Thyroid gland (tissue), 4 donors: ENCODE data around the gene GALNT17. TPM values are rescaled to one million over a fixed set of nuclear protein-coding genes. Genes with fewer than 3 reads are reported as not detected.
A peak's percentile ranks its signal among the peaks of the same experiment; 100 is the strongest.

Source experiments
- DNase-seq, 2 donors: peaks; one replicate each; pipeline ENCODE4 v3.0.0-alpha.2; 2019
- H3K27ac ChIP-seq, 3 donors: fragments of 200-600 bp; sonication (generic); 1 replicate in 2 of 3; 2 replicates in 1 of 3; pipeline ENCODE4 v1.5.1; 2016 to 2019; ENCODE audit warnings: mild to moderate bottlenecking in 1 of 3, moderate library complexity in 1 of 3
- H3K27me3 ChIP-seq: fragments of 200-600 bp; sonication (generic); one replicate; pipeline ENCODE4 v1.5.1; 2019
- H3K36me3 ChIP-seq, 2 donors: fragments of 200-600 bp; sonication (generic); one replicate each; pipeline ENCODE4 v1.5.1; 2016 to 2019
- H3K4me1 ChIP-seq, 2 donors: fragments of 200-600 bp; sonication (generic); one replicate each; pipeline ENCODE4 v1.5.1; 2017 to 2019
- H3K4me3 ChIP-seq, 3 donors: fragments of 200-600 bp; sonication (generic); replicated peaks in 1 of 3; 1 replicate in 2 of 3; 2 replicates in 1 of 3; pipeline ENCODE4 v1.5.1; 2016; ENCODE audit warnings: mild to moderate bottlenecking in 1 of 3
- H3K9me3 ChIP-seq: fragments of 200-600 bp; sonication (generic); one replicate; pipeline ENCODE4 v1.5.1; 2017
- POLR2A ChIP-seq, 2 donors: fragments of 450-650 bp; IDR thresholded peaks; one replicate each; pipeline ENCODE4 v1.6.1; 2017; ENCODE audit warnings: antibody characterized with exemption in 2 of 2, mild to moderate bottlenecking in 2 of 2, moderate library complexity in 1 of 2
- WGBS, 2 donors: methylation state at CpG; one replicate each; pipeline ENCODE4 v1.1.5; 2017; 5-methylcytosine and 5-hydroxymethylcytosine counted together
- intact Hi-C: fragments of 100-400 bp; cut with DNase I; formaldehyde crosslinking; loops from one replicate; pipeline ENCODE4 v1.15.1; 2023
- total RNA-seq, 4 donors: library from RNA; depleted of rRNA; stranded (reverse); fragments of >200 nt; gene quantifications; one replicate each; pipeline ENCODE4 v1.2.3, GENCODE V29; 2016
- TF ChIP-seq, protein P1 (sequence below), 6 experiments: fragments of 200-600 bp in 3 of 6; fragments of 450-650 bp in 3 of 6; sonication (generic) in 3 of 6; IDR thresholded peaks; one replicate each; pipeline ENCODE4 v1.5.1; 2016 to 2019; ENCODE audit warnings: antibody characterized with exemption in 6 of 6, mild to moderate bottlenecking in 2 of 6, inconsistent platforms in 1 of 6, moderate library complexity in 1 of 6

GALNT17 gene
- total RNA-seq, 4 donors from 2014 or later = 5.8 to 63.8 (median 37.1) TPM

DNA sequence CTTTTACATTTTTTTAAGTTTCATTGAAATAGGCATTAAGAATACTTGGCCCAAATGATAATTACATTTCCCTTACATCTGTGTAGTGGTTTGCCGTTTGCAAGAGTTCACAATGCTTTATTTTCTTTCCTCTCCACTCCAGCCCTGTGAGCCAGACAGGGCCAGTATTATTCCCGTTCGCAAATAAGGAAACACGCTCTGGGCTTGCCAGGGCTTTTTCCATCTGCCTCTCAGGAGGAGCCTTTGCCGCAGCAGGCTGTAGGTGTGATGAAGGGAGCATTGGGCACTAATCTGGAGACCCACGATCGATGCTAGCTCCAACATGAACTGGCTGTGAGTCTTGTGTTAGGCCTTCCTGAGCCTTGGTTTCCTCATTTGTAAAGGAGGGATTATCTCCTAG is 154.4 kb downstream of the GALNT17 start:
- H3K9me3 ChIP-seq = no peaks in the 10 kb centered on the region
- H3K4me3 ChIP-seq = no peak overlapping the region
- intact Hi-C loops = no loop called here
- peak; percentile 50 to 60 for DNase-seq
- peak overlapping the region; percentile 52 to 77 (median 72) for H3K27ac ChIP-seq
- 46 to 50% methylated on average over 7 of the region's 7 CpGs for WGBS, 2 donors
- H3K36me3 ChIP-seq = no peaks in the 10 kb centered on the region
- TF ChIP-seq, protein P1, sequence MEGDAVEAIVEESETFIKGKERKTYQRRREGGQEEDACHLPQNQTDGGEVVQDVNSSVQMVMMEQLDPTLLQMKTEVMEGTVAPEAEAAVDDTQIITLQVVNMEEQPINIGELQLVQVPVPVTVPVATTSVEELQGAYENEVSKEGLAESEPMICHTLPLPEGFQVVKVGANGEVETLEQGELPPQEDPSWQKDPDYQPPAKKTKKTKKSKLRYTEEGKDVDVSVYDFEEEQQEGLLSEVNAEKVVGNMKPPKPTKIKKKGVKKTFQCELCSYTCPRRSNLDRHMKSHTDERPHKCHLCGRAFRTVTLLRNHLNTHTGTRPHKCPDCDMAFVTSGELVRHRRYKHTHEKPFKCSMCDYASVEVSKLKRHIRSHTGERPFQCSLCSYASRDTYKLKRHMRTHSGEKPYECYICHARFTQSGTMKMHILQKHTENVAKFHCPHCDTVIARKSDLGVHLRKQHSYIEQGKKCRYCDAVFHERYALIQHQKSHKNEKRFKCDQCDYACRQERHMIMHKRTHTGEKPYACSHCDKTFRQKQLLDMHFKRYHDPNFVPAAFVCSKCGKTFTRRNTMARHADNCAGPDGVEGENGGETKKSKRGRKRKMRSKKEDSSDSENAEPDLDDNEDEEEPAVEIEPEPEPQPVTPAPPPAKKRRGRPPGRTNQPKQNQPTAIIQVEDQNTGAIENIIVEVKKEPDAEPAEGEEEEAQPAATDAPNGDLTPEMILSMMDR (IDR thresholded peaks at IDR 0.05) = no peak
- TF ChIP-seq POLR2A (IDR thresholded peaks at IDR 0.05) = no peak
- no peaks in the 10 kb centered on the region for H3K27me3 ChIP-seq
- peaks cover 13 to 20% of the 10 kb centered on the region in 2 donors for H3K4me1 ChIP-seq

DNA sequence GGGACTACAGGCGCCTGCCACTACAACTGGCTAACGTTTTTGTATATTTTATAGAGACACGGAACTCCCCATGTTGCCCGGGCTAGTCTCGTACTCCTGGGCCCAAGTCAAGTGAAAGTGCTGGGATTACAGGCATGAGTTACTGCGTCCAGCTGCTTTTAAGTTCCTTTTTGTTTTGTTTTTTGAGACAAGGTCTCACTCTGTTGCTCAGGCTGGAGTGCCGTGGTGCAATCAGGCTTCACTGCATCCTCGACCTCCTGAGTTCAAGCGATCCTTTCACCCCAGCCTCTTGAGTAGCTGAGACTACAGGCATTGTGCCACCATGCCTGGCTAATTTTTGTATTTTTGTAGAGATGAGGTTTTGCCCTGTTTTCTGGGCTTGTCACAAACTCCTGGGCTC is 155.0 kb downstream of the GALNT17 start:
- H3K27me3 ChIP-seq = no peaks in the 10 kb centered on the region
- peak; percentile 90 for DNase-seq
- intact Hi-C loops = no loop called here
- no peaks in the 10 kb centered on the region for H3K9me3 ChIP-seq
- peaks cover 13 to 20% of the 10 kb centered on the region in 2 donors for H3K4me1 ChIP-seq
- 21 to 22% methylated on average over 9 of the region's 9 CpGs for WGBS, 2 donors
- TF ChIP-seq, protein P1 (IDR thresholded peaks at IDR 0.05) = no peak
- TF ChIP-seq POLR2A (IDR thresholded peaks at IDR 0.05) = no peak
- H3K4me3 ChIP-seq = no peak overlapping the region
- H3K36me3 ChIP-seq = no peaks in the 10 kb centered on the region
- H3K27ac ChIP-seq = peak overlapping the region; percentile 52 to 77 (median 72)

DNA sequence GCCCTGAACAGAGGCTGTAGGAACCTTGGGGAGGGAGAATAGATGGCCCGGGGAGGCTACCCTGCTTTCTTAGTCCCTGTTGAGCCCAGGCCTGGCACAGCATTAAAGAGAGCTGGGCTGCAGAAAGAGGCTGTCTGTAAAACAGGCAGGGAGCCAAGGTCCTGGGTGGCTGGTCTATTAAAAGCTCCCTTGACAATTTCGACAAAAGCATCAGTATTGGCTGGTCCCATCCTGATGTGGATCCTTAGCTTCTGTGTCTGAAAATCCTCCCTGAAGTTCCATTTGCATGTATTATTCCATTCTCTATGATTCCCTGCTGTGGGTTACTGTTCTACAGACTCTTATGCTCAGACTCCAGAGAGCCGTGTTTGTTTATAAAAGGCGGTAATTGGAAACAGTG is 158.5 kb downstream of the GALNT17 start:
- no peak overlapping the region for H3K4me3 ChIP-seq
- no peak overlapping the region for H3K27ac ChIP-seq
- H3K36me3 ChIP-seq = no peaks in the 10 kb centered on the region
- H3K9me3 ChIP-seq = no peaks in the 10 kb centered on the region
- intact Hi-C loops = no loop called here
- peak; percentile 70 to 71 for DNase-seq
- H3K4me1 ChIP-seq = peaks cover 13 to 20% of the 10 kb centered on the region in 2 donors
- no peaks in the 10 kb centered on the region for H3K27me3 ChIP-seq
- no peak for TF ChIP-seq POLR2A (IDR thresholded peaks at IDR 0.05)
- TF ChIP-seq, protein P1 (IDR thresholded peaks at IDR 0.05) = no peak
- 23 to 38% methylated on average over 4 of the region's 4 CpGs for WGBS, 2 donors

DNA sequence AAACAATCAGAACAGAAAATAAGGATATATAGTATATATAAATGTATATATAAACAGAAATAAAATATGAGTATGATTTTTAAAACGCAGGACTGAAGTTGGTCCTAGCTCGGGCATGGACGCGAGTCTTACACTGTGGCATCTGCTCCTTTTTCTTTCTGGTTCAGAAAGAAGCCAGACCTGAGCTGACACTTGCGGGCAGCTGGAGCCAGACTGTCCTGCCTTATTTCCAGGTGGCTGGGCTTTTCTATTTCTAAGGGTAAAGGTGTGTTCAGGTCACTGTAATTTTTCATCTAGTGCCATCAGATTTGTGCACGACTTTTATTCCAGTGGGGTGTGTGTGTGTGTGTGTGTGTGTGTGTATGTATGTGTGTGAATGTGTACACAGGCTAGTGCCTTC is 166.4 kb downstream of the GALNT17 start:
- Histone ChIP-seq H3K4me3 (no peak overlapping the region), H3K36me3 (no peaks in the 10 kb centered on the region), H3K9me3 (no peaks in the 10 kb centered on the region), H3K27me3 (no peaks in the 10 kb centered on the region), H3K27ac (no peak overlapping the region), H3K4me1 (no peaks in the 10 kb centered on the region)
- no peak for TF ChIP-seq POLR2A (IDR thresholded peaks at IDR 0.05)
- TF ChIP-seq, protein P1 (IDR thresholded peaks at IDR 0.05) = no peak
- no peak for DNase-seq
- intact Hi-C loops = no loop called here
- WGBS, 2 donors = 89 to 90% methylated on average over 6 of the region's 6 CpGs

DNA sequence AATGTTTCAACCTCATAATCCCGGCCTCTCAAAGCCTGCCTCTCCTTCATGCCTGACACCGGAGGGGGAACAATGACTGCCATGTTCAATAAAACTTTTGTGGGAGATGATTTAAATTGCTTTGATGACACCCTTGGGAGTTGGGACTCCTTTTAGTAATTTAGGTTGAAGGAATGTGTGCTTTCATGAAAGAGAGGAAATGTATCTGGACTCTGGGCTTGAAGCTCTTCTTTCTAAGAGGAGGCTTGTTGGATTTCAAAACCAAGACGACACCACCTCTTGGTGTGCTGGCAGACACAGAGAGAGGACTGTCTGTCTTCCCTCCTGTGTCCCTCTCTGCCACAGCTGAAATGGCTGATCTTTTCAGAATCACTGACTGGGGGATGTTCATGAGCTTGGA is 168.1 kb downstream of the GALNT17 start:
- Histone ChIP-seq H3K36me3 (no peaks in the 10 kb centered on the region), H3K4me1 (peaks cover 0 to 7% of the 10 kb centered on the region in 2 donors), H3K27ac (no peak overlapping the region), H3K4me3 (no peak overlapping the region), H3K27me3 (no peaks in the 10 kb centered on the region), H3K9me3 (no peaks in the 10 kb centered on the region)
- 82 to 84% methylated on average over 3 of the region's 3 CpGs for WGBS, 2 donors
- intact Hi-C loops = no loop called here
- TF ChIP-seq, protein P1 (IDR thresholded peaks at IDR 0.05) = no peak
- no peak for TF ChIP-seq POLR2A (IDR thresholded peaks at IDR 0.05)
- no peak for DNase-seq
